ENCODE measurements around the gene JDP2. TPM values are rescaled to one million over a fixed set of nuclear protein-coding genes. Genes with fewer than 3 reads are reported as not detected.
"Not testable (repeated sequence)": the region's sequence is repeated elsewhere in the genome, so short reads cannot be mapped to it uniquely, and the experiment has no call there.

The JDP2 gene
- 3.3 and 21.4 TPM in 2 replicates for total RNA-seq

GRCh38 chr14:75427482-75428229 is at the start of gene JDP2:
Gene JDP2 (plus strand): TSS chr14:75428022. CDS start chr14:75437921, 9,899 bp downstream.
- peak; percentile 64 to 79 for DNase-seq (ENCODE audit: low read depth in 2 of 2)

GRCh38 chr14:75379246-75379929 is 48.4 kb upstream of the JDP2 start:
- no peak for DNase-seq (ENCODE audit: low read depth in 2 of 2)

DNA sequence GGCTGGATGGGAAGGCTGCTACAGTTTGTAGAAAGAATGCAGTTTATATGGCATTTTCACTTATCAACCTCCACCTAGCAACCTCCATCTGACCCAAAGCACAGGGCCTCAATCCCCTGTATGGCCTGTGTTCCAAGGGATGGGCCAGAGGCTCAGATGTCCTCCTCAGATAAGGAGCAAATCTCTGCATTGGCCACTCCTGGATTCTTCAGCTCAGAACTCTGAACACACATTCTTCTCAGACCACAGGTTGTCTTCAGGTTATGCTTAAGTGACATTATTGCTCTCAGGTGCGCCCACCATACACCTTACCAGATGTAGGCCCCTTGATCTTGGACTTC is 47.9 kb upstream of the JDP2 start:
- no peak for DNase-seq (ENCODE audit: low read depth in 2 of 2)

DNA sequence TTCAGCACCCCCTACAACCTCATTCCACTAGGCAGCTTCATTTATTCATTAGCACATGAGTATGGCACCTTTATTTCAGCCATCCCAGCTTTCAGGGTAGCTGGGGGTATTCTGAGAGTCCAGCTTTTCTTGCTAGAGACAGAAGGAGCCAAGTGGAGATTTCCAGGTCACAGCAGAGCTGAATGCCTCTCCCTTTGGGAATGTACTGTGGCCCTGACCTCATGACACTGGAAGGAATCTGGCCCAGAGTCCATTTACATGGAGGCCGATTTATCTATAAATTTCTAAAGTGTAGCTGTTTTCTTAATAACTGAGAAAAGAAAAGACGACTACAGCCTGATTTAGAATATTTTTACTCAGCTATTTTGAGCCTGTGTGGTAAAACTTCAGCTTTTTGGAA is 47.2 kb upstream of the JDP2 start:
- no peak for DNase-seq (ENCODE audit: low read depth in 2 of 2)

- no peak for DNase-seq (ENCODE audit: low read depth in 2 of 2)
These were observed 46.2 kb upstream of the JDP2 start for GRCh38 chr14:75381642-75382041.

DNA sequence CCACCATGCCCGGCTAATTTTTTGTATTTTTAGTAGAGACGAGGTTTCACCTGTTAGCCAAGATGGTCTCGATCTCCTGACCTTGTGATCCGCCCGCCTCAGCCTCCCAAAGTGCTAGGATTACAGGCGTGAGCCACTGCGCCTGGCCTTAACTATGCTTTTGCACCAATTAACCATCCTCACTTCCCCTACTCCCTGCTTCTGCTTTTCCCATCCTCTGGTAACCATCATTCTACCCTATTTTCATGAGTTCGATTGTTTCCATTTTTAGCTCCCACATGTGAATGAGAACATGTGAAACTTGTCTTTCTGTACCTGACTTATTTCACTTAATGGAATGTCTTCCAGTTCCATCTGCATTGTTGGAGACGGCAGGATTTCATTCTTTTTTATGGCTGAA is 44.6 kb upstream of the JDP2 start:
- DNase-seq (ENCODE audit: low read depth in 2 of 2): not testable (repeated sequence)

DNA sequence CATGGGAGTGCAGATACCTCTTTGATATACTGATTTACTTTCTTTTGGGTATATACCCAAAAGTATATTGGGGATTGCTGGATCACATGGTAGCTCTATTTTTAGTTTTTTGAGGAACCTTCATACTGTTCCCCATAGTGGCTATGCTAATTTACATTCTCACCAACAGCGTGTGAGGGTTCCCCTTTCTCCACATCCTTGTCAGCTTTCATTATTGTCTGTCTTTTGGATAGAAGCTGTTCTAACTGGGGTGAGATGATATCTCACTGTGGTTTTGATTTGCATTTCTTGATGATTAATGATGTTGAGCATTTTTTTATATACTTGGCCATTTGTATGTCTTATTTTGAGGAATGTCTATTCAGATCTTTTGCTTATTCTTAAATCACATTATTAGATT is 44.1 kb upstream of the JDP2 start:
- DNase-seq (ENCODE audit: low read depth in 2 of 2): no peak

DNA sequence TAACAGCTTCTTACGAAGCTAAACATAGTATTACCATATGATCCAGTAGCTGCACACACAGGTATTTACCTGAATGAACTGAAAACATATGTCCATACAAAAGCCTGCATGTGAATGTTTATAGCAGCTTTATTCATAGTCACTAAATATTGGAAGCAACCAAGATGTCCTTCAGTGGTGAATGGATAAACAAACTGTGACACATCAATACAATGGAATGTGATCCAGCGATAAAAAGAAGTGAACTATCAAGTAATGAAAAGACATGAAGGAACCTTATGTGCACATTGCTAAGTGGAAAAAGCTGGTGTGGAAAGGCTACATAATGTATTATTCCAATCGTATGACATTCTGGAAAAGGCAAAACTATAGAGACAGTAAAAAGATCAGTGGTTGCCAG is 38.1 kb upstream of the JDP2 start:
- no peak for DNase-seq (ENCODE audit: low read depth in 2 of 2)

GRCh38 chr14:75390183-75390582 is 37.6 kb upstream of the JDP2 start:
- no peak for DNase-seq (ENCODE audit: low read depth in 2 of 2)

DNA sequence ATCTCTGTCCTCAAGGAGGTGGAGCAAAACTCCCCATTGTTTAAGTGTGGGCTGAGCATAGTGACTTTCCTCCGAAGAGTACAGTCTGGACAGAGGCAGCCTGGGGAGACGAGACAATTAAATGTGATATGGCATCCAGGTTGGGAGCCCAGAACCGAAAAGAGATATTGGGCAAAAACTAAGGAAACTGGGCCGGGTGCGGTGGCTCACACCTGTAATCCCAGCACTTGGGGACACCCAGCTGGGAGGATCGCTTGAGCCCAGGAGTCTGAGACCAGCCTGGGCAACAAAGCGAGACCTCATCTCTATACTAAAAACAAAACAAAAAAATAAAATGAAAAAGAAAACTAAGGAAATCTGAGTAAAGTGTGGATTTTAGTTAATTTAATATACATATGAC is 35.9 kb upstream of the JDP2 start:
- no peak for DNase-seq (ENCODE audit: low read depth in 2 of 2)

- DNase-seq (ENCODE audit: low read depth in 2 of 2): no peak
These were observed 34.9 kb upstream of the JDP2 start for GRCh38 chr14:75392686-75393641.

DNA sequence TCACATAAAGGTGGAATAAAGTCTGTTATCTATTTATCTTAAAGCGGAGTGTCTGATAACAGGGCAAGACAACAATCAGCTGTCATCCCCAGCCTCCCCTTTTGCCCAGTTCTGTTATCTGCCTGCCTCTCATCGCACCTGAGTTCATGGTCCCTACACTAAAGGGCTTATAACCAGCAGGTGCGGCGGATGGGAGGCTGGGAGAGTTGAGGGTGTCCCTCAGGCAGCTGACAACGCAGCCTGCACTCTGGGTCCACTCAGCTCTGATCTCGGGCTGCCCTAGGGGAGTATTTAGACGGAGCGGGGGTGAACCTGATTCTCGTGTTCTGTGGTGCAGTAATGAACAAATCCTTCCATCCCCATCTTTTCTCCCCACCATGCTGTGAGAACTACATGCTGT is 34.0 kb upstream of the JDP2 start:
- DNase-seq (ENCODE audit: low read depth in 2 of 2): no peak

DNA sequence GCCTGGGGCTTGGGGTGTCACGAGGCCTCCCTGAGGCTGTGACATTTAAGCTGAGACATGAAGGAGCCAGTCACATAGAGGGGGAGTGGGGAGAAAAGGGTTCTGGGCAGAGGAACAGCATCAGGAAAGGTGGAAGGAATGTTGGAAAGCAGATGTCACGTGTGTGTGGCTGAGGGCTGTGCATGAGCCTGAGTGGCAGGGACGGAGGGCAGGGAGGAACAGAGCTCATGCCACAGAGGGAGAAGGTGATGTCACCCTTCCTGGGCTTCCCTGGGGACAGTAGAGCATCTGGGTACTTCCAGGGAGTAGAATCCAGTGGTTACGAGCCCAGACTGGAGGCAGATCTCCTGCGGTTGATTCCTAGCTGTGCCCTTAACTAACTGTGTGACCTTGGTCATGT is 32.0 kb upstream of the JDP2 start:
- no peak for DNase-seq (ENCODE audit: low read depth in 2 of 2)

DNA sequence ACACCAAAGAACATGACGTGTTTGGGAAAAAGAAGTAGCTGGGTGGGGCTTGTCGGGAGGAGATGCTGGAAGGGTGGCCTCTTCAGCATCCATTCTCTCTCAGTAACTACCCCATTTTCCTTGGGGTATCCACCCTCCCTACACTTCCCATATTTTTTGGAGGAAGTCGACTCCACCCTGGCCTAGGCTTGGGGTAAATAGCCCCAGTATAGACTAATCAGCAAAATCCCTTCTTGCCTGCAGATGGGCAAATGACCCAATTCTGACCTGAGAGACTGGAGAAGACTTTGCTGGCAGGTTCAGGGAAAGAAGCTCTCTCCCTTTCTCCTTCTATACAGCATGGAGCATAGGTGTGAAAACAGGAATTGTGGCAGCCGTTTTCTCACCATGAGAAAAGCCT is 28.5 kb upstream of the JDP2 start:
- no peak for DNase-seq (ENCODE audit: low read depth in 2 of 2)

DNA sequence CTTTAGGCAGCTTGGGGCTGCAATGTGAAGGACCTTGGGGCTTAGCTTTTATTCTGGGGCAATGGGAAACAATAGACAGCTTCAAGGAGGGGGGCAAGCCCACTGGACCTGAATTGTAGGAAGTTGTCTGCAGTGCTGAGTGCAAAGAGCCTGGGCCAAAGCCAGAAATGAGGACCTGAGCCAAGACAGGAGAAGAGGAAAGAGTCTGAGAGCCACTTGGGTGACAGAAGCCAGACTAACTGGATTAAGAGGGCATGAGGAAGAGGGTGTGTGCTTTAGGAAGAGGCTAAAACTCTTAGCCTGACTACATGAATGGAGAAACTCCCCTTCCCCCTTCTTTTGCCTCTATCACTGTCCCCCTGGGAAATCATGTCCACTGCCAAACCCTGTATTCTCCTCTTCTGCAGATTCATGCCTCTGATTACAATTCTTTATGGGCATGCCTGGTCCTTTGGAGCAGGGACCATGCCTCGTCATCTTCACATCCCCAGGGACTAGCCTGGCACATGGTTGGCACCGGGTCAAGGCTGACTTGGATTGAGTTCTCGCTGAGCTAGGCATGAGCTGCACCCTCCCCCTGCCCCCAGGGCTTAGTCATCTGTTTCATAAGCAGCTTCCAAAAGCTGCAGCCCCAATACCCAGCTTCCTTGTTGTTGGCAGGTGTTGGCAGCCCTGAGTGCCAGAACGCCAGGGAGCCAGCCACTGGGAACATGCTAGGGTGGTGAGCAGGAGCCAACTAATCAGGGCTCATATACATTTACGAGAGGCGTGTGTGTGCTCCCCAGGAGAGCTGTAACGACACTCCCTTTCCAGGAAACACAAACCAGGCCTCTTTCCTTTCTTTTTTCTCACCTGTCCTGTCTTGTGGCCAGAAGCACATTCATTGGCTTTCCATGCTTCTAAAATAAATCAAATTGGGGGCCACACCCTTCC is 27.7 kb upstream of the JDP2 start:
- DNase-seq (ENCODE audit: low read depth in 2 of 2): peak; percentile 37 to 41

DNA sequence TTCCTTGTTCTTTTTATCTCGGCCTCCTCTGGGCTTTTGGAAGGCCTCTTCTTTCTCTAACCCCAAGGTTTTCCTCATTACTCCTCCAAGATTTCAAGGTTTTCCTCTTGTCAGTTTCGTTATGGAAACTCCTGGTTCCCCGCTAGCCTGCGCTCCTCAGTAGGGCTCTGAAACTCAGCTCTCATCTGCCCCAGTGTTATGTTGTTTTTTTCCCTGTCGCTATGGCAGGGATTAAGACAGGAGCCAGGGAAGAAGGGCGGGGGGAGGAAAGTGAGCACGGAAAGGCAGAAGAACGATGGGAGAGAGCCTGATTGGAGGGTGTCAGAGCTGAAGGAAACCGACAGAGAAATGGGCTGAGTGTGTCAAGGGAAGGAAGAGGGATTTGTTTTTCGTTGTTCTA is 26.5 kb upstream of the JDP2 start:
- DNase-seq (ENCODE audit: low read depth in 2 of 2): peak in 1 of 2 donors; percentile 62

DNA sequence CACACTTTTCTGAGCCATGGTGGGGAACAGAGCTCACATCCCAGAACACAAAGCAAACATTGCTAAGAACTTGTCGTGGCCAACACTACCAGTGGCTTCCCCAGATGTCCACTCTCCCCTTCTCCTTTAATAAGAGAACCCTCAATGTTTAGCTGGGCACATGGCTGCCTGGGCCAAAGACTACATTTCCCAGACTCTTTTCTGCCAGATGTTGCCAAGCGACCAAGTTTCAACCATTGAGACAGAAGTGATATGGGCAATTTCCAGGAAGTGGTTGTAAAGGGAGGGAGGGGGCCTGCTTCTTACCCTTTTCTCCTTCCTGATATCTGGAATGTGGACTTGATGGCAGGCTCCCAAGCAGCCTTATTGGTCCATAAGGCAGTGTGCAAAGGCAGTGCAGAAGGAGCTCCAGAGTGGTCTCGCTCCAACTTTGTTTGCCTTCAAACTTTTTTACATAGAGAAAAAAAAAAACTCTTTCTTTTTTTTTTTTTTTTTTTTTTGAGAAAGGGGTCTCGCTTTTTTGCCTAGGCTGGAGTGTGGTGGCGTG is 24.9 kb upstream of the JDP2 start:
- DNase-seq (ENCODE audit: low read depth in 2 of 2): no peak

- no peak for DNase-seq (ENCODE audit: low read depth in 2 of 2)
These were observed 23.0 kb upstream of the JDP2 start for GRCh38 chr14:75404847-75405246.

- no peak for DNase-seq (ENCODE audit: low read depth in 2 of 2)
These were observed 21.7 kb upstream of the JDP2 start for GRCh38 chr14:75406102-75406501.

DNA sequence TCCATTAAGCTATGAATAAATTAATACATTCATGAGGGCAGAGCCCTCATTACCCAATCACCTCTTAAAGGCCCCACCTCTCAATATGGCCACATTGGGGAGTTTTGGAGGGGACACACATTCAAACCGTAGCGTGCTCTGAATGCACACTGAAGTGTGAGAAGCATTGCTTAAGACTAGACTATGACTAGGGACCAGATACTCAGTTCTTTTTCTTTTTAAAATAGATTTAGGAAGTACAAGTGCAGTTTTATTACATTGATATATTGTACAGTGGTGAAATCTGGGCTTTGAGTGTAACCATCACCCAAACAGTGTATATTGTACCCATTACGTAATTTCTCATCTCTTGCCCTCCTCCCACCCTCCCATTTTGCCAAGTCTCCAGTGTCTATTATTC is 21.0 kb upstream of the JDP2 start:
- DNase-seq (ENCODE audit: low read depth in 2 of 2): no peak
